Measurements from ENCODE around the gene KDM2A. TPM values are rescaled to one million over a fixed set of nuclear protein-coding genes. Genes with fewer than 3 reads are reported as not detected.

Gene KDM2A
- total RNA-seq, 1 experiment from 2014 or later: 121 TPM

DNA sequence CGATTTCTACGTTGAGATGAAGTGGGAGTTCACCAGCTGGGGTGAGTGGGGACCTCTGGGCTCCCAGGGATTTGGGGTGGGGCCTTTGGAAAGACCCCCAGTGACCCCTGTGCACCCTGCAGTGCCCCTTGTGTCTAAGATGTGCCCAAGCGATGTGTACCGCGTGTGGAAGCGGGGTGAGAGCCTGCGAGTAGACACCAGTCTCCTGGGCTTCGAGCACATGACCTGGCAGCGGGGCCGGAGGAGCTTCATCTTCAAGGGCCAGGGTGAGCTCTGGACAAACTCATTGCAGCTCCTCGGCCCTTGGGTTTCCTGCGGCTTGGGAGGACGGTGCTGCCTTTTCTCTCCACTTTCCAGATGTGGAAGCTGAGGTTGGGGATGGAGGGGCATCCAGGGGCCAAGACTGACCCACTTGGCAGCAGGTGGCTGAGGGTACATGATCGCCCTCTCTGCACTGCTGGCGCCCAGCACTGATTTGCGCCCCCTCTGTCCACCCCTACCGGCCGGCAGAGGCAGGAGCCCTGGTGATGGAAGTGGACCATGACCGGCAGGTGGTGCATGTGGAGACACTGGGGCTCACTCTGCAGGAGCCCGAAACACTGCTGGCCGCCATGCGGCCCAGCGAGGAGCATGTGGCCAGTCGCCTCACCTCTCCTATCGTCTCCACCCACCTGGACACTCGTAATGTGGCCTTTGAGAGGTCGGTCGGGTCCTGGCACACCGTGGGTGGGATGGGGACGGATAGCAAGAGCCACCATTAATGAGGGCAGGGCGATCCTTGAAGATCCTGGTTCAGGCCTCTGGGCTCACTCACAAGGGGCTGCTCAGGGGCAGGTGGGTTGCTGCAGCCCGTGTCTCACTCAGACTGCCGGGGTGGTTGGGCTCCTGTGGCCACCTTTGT lies 172.7 kb downstream of the KDM2A start:
- H3K27me3 ChIP-seq (replicated peaks; ENCODE audit: insufficient read depth, low read depth, low read length, poor library complexity): no peaks in the 10 kb centered on the region
- H3K27ac ChIP-seq (ENCODE audit: low read depth, low read length, poor library complexity, severe bottlenecking): no peak overlapping the region
- H3K36me3 ChIP-seq (ENCODE audit: insufficient read depth, low read length, poor library complexity, severe bottlenecking): peaks cover 68% of the 10 kb centered on the region
- intact Hi-C loops (cut with micrococcal nuclease; ENCODE audit: unreplicated experiment): no loop called here
- ChIA-PET POLR2A (ENCODE audit: low non-redundant PET) (no interaction called here), CTCF (no interaction called here)
- DNase-seq (ENCODE audit: low spot score): no peak
- TF ChIP-seq CTCF (conservative IDR thresholded peaks at IDR 0.05; ENCODE audit: low read depth, low read length): no peak
- peaks cover 31% of the 10 kb centered on the region for H3K4me1 ChIP-seq (ENCODE audit: insufficient read depth, low read length, poor library complexity, severe bottlenecking)
- no TSS peak for BruUV-seq (replicated peaks)
- H3K9me3 ChIP-seq (ENCODE audit: low read depth, low read length, poor library complexity, severe bottlenecking): peaks cover 13% of the 10 kb centered on the region
- no peak overlapping the region for H3K4me3 ChIP-seq (ENCODE audit: low read depth, low read length, poor library complexity, severe bottlenecking)

DNA sequence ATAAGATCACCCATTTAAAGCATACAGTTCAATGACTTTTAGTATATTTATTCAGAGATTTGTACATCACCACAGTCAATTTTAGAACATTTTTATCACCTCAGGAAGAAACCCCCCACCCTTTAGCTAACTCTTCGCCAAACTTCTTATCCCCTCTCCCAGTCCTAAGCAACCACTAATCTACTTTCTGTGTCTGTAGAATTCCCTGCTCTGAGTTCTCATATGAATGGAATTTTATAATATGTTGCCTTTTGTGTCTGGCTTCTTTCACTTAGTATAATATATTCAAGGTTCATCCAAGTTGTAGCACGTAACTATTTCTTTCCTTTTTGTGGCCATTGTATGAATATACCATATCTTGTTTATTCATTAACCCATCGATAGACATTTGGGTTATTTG lies 173.6 kb downstream of the KDM2A start:
- CTCF ChIA-PET: no interaction called here
- no peak for DNase-seq (ENCODE audit: low spot score)
- Histone ChIP-seq H3K27me3 (replicated peaks; ENCODE audit: insufficient read depth, low read depth, low read length, poor library complexity) (no peaks in the 10 kb centered on the region), H3K4me3 (ENCODE audit: low read depth, low read length, poor library complexity, severe bottlenecking) (no peak overlapping the region), H3K9me3 (ENCODE audit: low read depth, low read length, poor library complexity, severe bottlenecking) (peaks cover 13% of the 10 kb centered on the region), H3K27ac (ENCODE audit: low read depth, low read length, poor library complexity, severe bottlenecking) (no peak overlapping the region), H3K36me3 (ENCODE audit: insufficient read depth, low read length, poor library complexity, severe bottlenecking) (peaks cover 68% of the 10 kb centered on the region), H3K4me1 (ENCODE audit: insufficient read depth, low read length, poor library complexity, severe bottlenecking) (peaks cover 27% of the 10 kb centered on the region)
- TF ChIP-seq EZH2 (IDR thresholded peaks at IDR 0.05; ENCODE audit: borderline replicate concordance, low read depth, low read length, poor library complexity, severe bottlenecking) (no peak), CTCF (conservative IDR thresholded peaks at IDR 0.05; ENCODE audit: low read depth, low read length) (no peak)
- POLR2A ChIA-PET (ENCODE audit: low non-redundant PET): interaction anchor here (0.6 kb wide), 1 partner anchor 60 kb away, joined by 3 read pairs; no protein-coding TSS in a partner anchor
- intact Hi-C loops (cut with micrococcal nuclease; ENCODE audit: unreplicated experiment): no loop called here
- BruUV-seq (replicated peaks): TSS peak; percentile 16

DNA sequence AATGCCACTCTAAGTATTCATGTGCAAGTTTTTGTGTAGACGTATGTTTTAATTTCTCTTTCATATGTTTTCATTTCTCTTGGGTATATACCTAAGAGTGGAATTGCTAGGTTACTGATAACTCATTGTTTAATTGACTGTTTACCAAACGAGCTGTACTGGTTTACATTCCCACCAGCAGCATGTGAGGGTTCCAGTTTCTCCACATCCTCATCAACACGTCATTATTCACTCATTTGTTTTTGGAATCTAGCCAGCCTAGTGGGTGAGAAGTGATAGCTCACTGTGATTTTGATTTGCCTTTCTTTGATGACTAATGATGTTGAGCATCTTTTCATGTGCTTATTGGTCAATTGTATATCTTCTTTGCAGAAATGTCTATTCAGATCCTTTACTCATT lies 174.0 kb downstream of the KDM2A start:
- POLR2A ChIA-PET (ENCODE audit: low non-redundant PET): interaction anchor here (0.6 kb wide), 1 partner anchor 61 kb away, joined by 3 read pairs; no protein-coding TSS in a partner anchor
- Histone ChIP-seq H3K27me3 (replicated peaks; ENCODE audit: insufficient read depth, low read depth, low read length, poor library complexity) (no peaks in the 10 kb centered on the region), H3K9me3 (ENCODE audit: low read depth, low read length, poor library complexity, severe bottlenecking) (peaks cover 13% of the 10 kb centered on the region), H3K36me3 (ENCODE audit: insufficient read depth, low read length, poor library complexity, severe bottlenecking) (peaks cover 72% of the 10 kb centered on the region), H3K4me3 (ENCODE audit: low read depth, low read length, poor library complexity, severe bottlenecking) (no peak overlapping the region), H3K27ac (ENCODE audit: low read depth, low read length, poor library complexity, severe bottlenecking) (no peak overlapping the region), H3K4me1 (ENCODE audit: insufficient read depth, low read length, poor library complexity, severe bottlenecking) (peaks cover 23% of the 10 kb centered on the region)
- DNase-seq (ENCODE audit: low spot score): peak; percentile 71
- CTCF ChIA-PET: interaction anchor here (0.6 kb wide), 1 partner anchor 976 kb away, joined by 5 read pairs; the partner anchor contains the start of gene CD248
- intact Hi-C loops (cut with micrococcal nuclease; ENCODE audit: unreplicated experiment): no loop called here
- BruUV-seq (replicated peaks): no TSS peak
- TF ChIP-seq CTCF (conservative IDR thresholded peaks at IDR 0.05; ENCODE audit: low read depth, low read length): no peak
- TF ChIP-seq EZH2 (IDR thresholded peaks at IDR 0.05; ENCODE audit: borderline replicate concordance, low read depth, low read length, poor library complexity, severe bottlenecking): no peak
